OCI-M2 (cell line): ENCODE data around the gene NDUFA6.
A peak's percentile ranks its signal among the peaks of the same experiment; 100 is the strongest.
"Not testable (repeated sequence)": the region's sequence is repeated elsewhere in the genome, so short reads cannot be mapped to it uniquely, and the experiment has no call there.

Experiments used
- DNase-seq: peaks from one replicate; lab custom pipeline; 2025; ENCODE audit not compliant: unreplicated experiment; lab: John Stamatoyannopoulos, UW

The NDUFA6 gene

GRCh38 chr22:42114721-42115120, 24.1 kb upstream of the NDUFA6 start:
- no peak for DNase-seq

DNA sequence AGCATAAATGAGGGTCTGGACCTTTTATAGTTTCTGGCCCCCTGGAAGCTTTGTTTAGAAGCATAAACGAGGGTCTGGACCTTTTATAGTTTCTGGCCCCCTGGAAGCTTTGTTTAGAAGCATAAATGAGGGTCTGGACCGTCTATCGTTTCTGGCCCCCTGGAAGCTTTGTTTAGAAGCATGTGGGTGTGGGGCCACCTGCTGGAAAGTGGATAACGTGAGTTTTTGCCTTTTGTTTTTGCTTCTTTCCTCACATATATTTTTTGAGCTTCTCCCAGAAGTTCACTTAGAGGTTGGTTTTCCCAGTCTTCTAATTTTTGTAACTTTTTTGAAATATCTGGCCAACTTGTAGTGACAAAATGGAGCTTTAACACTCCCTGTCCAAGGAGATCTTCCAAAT, 22.2 kb upstream of the NDUFA6 start:
- not testable (repeated sequence) for DNase-seq

- DNase-seq: no peak
Observed at GRCh38 chr22:42111798-42112197, 21.2 kb upstream of the NDUFA6 start.

DNA sequence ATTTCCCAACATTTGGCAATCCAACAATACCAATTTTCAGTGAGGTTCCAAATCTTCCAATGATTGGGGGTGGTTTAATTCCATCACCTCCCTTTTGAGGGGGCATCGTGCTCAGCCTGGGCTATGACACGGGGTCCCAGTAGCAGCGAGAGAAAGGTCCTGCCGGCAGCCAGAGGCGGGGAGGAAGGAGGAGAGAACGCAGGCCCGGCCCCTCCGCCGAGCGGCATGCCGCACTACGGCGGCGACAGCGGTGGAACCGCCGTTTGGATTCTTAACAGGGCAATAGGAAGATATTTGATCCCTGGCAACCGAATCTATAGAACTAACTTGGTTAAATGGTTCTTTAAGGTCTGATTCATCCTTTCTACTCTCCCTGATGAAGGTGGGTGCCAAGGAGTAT, 18.3 kb upstream of the NDUFA6 start:
- no peak for DNase-seq

GRCh38 chr22:42104332-42104860, 13.8 kb upstream of the NDUFA6 start:
- not testable (repeated sequence) for DNase-seq

- no peak for DNase-seq
Observed at GRCh38 chr22:42101199-42101598, 10.6 kb upstream of the NDUFA6 start.

DNA sequence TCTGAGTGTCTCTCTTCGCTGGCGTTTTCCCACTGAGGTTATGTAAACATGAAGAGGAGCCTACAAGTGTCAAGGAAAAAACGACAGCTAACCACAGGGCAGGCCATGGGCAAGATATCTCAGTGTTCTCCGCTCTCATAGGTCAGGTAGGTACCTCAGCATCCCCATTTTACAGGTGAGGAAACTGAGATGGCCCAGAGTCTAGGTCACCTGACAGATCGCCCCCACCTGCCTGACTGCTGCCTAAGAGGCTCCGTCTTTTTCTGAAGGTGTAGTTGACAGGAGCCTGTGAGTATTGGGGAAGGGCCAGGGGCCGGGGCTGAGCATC, 847 bp upstream of the NDUFA6 start:
- no peak for DNase-seq

DNA sequence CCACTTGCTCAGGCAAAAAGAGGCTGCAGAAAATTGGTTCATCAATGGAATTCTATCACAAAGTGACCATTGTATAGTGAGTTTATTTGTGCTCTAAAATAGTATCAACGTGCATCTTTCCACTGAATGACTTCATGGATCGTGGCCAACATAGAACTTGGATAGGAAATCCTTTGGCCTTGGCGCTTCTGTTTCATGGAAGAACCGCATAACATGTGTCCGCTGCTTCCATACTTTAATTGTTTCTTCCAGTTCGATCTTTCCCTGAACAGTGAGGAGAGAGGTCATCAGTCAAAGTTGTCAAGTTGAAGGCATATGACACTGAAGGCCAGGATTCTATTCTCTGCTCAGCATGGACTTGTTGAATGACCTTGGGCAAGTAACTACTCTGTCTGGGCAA, 4.5 kb downstream of the NDUFA6 start:
- no peak for DNase-seq

DNA sequence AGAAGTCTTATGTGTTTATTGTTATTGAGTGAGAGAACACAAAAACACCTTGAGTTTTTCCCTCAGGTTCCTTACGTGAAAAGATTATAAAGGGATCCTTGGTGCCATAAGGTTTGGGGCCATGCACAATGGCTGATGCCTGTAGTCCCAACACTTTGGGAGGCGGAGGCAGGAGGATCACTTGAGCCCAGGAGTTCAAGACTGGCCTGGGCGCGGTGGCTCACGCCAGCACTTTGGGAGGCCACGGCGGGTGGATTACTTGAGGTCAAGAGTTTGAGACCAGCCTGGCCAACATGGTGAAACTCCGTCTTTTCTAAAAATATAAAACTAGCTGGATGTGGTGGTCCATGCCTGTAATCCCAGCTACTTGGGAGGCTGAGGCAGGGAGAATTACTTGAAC, 5.7 kb downstream of the NDUFA6 start:
- no peak for DNase-seq

- no peak for DNase-seq
Observed at GRCh38 chr22:42083119-42083518, 7.5 kb downstream of the NDUFA6 start.

DNA sequence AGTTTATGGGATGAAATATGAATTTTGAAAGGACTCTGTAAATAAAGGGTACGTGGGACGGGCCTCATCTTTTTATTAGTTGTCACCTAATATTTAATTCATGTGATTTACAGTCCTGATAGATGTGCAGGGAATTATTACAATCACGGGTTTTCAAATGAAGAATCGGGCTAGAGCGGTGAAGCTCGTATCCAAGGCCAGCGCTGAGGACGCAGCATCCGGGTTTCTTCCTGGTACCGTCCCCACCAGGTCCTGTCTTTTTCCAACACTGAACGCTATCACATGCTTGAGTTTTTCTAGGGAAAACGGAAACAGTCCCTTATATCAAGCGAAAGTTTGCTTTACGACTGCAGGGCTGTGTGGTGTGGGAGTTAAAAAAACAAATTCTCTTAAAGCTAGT, 10.3 kb downstream of the NDUFA6 start:
- DNase-seq: no peak

- DNase-seq: peak; percentile 85
Observed at GRCh38 chr22:42079319-42080251, 11.0 kb downstream of the NDUFA6 start, which contains the start of gene SMDT1. Gene SMDT1 (plus strand): TSS chr22:42079700. CDS start chr22:42079769, 69 bp downstream.

- no peak for DNase-seq
Observed at GRCh38 chr22:42078469-42079318, 11.9 kb downstream of the NDUFA6 start.

DNA sequence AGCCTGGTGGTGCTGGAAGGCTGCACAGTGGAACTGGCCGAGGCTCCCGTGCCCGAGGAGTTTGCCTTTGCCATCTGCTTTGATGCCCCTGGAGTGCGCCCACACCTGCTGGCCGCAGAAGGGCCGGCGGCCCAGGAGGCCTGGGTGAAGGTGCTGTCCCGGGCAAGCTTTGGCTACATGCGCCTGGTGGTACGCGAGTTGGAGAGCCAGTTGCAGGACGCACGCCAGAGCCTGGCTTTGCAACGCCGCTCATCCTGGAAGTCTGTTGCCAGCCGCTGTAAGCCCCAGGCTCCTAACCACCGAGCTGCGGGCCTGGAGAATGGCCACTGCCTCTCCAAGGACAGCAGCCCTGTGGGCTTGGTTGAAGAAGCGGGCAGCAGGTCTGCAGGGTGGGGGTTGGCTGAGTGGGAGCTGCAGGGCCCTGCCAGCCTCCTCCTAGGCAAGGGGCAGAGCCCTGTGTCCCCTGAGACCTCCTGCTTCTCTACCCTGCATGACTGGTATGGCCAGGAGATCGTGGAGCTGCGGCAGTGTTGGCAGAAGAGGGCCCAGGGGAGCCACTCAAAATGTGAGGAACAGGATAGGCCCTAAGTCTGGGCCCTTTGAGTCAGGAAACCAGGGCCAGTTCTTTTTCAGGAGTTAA, 13.0 kb downstream of the NDUFA6 start:
- DNase-seq: no peak

GRCh38 chr22:42076764-42077485, 13.6 kb downstream of the NDUFA6 start:
- DNase-seq: no peak

DNA sequence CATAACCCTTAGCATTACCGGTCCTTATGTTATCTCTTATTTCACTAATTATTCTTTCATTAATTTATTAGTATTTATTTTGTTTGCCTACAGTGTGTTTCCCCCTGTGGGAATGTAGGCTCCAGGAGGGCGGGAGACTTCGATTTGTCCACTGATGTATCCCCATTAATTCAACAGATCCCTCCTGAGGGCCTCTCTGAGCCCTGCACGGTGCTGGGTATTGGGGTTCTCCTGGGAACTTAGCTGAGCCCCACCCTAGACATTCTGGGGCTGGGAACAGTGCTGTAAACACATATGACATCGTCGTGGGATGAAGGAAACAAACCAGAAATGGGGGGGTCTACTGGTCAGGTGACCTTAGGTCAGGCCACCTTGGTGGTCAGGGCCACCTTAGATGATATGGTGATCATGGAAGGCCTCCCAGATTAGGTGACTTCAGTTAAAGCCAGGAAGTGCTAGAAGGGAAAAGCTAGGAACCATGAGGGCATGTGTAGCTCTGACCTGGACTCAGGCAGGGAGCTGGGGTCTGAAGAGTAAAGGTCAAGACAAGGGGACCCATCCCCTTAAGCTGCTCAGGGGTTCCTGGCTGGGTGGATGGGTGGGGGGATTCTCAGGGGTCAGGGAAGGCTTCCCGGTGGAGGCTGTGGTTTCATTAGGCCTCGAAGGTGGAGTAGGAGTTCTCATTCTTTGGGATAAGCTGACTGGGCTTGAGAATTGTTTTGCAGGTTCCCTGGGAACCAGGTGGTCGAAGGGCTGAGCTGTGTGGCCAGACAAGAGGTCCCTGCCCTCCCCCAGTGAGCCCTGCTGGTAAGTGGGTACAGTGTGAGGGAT, 15.5 kb downstream of the NDUFA6 start:
- DNase-seq: no peak

- DNase-seq: no peak
Observed at GRCh38 chr22:42074132-42074811, 16.3 kb downstream of the NDUFA6 start, which contains the start of gene PHETA2. Gene PHETA2 (plus strand): TSS chr22:42074248. CDS start chr22:42077294, 3,046 bp downstream.

DNA sequence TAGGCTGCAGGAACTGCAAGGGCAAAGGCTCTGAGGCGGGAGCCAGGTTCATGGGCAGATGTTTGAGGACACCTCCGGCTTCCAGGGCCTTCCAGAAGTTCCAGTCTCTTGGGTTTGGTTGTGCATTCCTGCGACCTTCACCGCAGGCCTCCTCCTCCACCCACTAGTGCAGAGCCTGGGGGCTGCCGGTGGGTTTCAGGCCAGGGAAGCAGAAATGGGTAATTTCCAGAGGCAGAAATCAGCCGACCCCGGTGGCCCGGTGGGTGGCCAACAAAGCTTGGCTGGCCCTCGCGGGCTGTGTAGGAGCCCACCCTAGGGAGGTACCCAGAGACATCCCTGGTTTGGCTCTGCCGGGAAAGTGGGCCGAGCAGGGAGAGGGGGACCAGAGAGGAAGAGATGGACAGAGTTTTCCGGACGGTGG, 16.9 kb downstream of the NDUFA6 start:
- DNase-seq: no peak
